ENCODE measurements around the gene RASGRF1.

DNA sequence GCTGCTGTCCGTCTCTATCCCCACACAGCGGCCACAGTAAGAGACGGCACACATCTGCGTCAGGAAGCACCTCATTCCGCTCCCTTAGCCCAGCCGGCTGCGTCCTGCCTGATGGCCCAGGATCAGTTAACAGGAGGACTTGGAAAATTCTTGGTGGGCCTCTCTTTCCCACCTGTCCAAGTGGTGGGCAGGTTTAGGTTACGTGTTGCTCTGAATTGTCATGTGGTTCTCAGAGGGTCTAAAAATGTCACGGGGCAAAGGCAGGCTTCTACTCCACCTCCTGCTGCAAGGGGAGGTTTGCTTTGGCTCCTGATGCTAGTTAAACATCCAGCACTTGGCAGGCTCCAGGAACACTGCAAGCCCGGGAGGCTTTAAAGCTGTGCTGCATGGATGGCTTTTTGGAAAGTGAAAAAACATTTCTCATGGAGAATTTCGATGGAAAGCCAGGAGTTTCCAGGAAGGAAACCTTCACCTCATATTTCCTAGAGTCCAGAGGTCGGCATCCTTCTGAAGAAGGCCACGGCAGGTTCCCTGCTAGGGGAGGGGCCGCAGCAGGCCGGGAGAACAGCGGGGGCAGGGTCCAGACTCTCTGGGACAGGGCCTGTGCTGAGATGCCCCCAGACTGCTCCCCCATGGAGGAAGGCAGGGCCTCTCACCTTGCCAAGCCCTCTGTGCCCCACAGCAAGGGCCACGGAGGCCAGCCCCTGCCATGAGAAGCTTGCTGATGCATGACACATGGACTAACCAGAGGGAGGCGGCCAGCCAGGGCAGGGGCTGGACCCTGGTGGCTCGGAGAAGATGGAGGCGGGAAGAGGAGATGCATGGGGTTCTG lies 156.5 kb downstream of the RASGRF1 start:
- TF ChIP-seq, protein P1, sequence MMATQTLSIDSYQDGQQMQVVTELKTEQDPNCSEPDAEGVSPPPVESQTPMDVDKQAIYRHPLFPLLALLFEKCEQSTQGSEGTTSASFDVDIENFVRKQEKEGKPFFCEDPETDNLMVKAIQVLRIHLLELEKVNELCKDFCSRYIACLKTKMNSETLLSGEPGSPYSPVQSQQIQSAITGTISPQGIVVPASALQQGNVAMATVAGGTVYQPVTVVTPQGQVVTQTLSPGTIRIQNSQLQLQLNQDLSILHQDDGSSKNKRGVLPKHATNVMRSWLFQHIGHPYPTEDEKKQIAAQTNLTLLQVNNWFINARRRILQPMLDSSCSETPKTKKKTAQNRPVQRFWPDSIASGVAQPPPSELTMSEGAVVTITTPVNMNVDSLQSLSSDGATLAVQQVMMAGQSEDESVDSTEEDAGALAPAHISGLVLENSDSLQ (IDR thresholded peaks at IDR 0.05): no peak
- TF ChIP-seq FOXM1 (IDR thresholded peaks at IDR 0.05; ENCODE audit: borderline replicate concordance) (no peak), FOXA1 (IDR thresholded peaks at IDR 0.05) (no peak), ARNT (IDR thresholded peaks at IDR 0.05) (no peak), L3MBTL2 (conservative IDR thresholded peaks at IDR 0.05) (no peak), SUZ12 (IDR thresholded peaks at IDR 0.05) (no peak), LEF1 (IDR thresholded peaks at IDR 0.05; ENCODE audit: borderline replicate concordance) (no peak), FOXK2 (IDR thresholded peaks at IDR 0.05) (no peak), ZNF384 (IDR thresholded peaks at IDR 0.05) (no peak), BHLHE40 (IDR thresholded peaks at IDR 0.05; ENCODE audit: borderline replicate concordance) (no peak), HDGF (IDR thresholded peaks at IDR 0.05; ENCODE audit: borderline replicate concordance) (no peak), SP1 (IDR thresholded peaks at IDR 0.05) (no peak)
